GM06990 (cell line): ENCODE data around the gene MYH7.
"Not testable (repeated sequence)": the region's sequence is repeated elsewhere in the genome, so short reads cannot be mapped to it uniquely, and the experiment has no call there.

Experiments used
- DNase-seq: peaks from one replicate; pipeline ENCODE4 v3.0.0-alpha.2; 2011; ENCODE audit not compliant: insufficient read length; ENCODE audit errors: extremely low read depth
- H3K27me3 ChIP-seq: replicated peaks from 2 replicates; pipeline ENCODE4 v1.6.0; 2011; ENCODE audit warnings: low read length; ENCODE audit not compliant: control insufficient read depth, insufficient read depth
- H3K36me3 ChIP-seq: 2 replicates; pipeline ENCODE4 v1.5.1; 2011; ENCODE audit warnings: low read length; ENCODE audit not compliant: control insufficient read depth, insufficient read depth
- H3K4me3 ChIP-seq: replicated peaks from 2 replicates; pipeline ENCODE4 v1.5.1; 2011; ENCODE audit warnings: low read depth, mild to moderate bottlenecking, control low read depth, low read length
- CTCF ChIP-seq: IDR thresholded peaks from 2 replicates; pipeline ENCODE4 v1.5.1; 2011; ENCODE audit warnings: low read length, control low read depth, mild to moderate bottlenecking, inconsistent platforms; ENCODE audit not compliant: insufficient read depth, poor library complexity, severe bottlenecking

The MYH7 gene

DNA sequence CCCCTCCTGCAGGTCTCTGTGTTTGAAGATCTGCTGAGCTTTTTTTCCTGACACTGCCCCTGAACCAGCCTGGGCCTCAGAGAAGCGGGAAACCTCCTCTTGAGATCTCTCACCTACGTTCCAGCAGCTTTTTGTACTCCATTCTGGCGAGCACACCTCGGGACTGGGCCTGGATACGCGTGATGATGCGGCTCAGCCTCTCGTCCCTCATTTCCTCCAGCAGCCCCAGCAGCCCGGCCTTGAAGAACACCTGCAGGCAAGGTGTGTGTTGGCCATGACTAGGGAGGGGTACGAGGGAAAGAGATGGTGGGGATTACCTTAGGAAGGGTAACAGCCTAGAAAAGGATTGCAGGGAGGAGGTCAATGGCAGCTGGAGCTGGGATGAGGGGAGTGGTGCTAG lies 10.3 kb downstream of the MYH7 start:
- no peak for TF ChIP-seq CTCF
- no peak for DNase-seq
- Histone ChIP-seq H3K4me3 (no peak overlapping the region), H3K36me3 (no peaks in the 10 kb centered on the region), H3K27me3 (no peaks in the 10 kb centered on the region)

- no peaks in the 10 kb centered on the region for H3K27me3 ChIP-seq
- no peak for DNase-seq
- H3K4me3 ChIP-seq, result no peak overlapping the region
- no peaks in the 10 kb centered on the region for H3K36me3 ChIP-seq
- TF ChIP-seq CTCF, result no peak
Observed at GRCh38 chr14:23423657-23424056, 11.8 kb downstream of the MYH7 start.

- Histone ChIP-seq H3K4me3 (no peak overlapping the region), H3K36me3 (no peaks in the 10 kb centered on the region), H3K27me3 (no peaks in the 10 kb centered on the region; the same call in 1 of the 2 replicates)
- no peak for DNase-seq
- no peak for TF ChIP-seq CTCF
Observed at GRCh38 chr14:23421594-23421993, 13.9 kb downstream of the MYH7 start.

- H3K4me3 ChIP-seq, DNase-seq, H3K27me3 ChIP-seq, H3K36me3 ChIP-seq: not testable (repeated sequence)
Observed at GRCh38 chr14:23419646-23420045, 15.8 kb downstream of the MYH7 start.

- Histone ChIP-seq H3K27me3 (no peaks in the 10 kb centered on the region; the same call in 1 of the 2 replicates), H3K4me3 (no peak overlapping the region), H3K36me3 (no peaks in the 10 kb centered on the region)
- DNase-seq, result no peak
- TF ChIP-seq CTCF, result no peak
Observed at GRCh38 chr14:23418021-23418420, 17.4 kb downstream of the MYH7 start.

- not testable (repeated sequence) for H3K4me3 ChIP-seq, H3K27me3 ChIP-seq, H3K36me3 ChIP-seq, DNase-seq
Observed at GRCh38 chr14:23417269-23417668, 18.2 kb downstream of the MYH7 start.

DNA sequence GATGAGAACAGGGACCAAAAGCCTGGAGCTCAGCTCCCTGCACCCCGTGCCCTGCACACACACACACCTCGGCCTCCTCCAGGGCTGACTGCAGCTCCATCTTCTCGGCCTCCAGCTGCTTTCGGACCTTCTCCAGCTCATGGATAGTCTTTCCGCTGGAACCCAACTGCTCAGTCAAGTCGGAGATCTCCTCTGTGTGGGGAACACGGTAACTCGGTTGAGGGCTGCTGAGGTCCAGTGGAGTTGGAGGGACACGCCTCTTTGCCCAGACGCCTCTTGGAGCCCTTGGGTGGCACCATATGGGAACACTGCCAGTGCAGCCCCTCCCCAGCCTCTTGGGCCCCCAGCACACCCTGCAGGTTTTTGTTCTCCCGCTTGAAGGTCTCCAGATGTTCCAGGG lies 18.7 kb downstream of the MYH7 start:
- H3K36me3 ChIP-seq, result no peaks in the 10 kb centered on the region
- TF ChIP-seq CTCF, result no peak
- H3K27me3 ChIP-seq, result no peaks in the 10 kb centered on the region; the same call in 1 of the 2 replicates
- no peak overlapping the region for H3K4me3 ChIP-seq
- DNase-seq, result no peak
